Liver (tissue), 3 donors: ENCODE data around the gene PMM2.

Source experiments
- CTCF ChIP-seq: fragments of 150-350 bp; IDR thresholded peaks from 2 replicates; pipeline ENCODE4 v1.5.1; 2017; ENCODE audit warnings: improper control_type of control experiment, low read depth, low read length; ENCODE audit not compliant: missing input control
- MAX ChIP-seq: IDR thresholded peaks from 2 replicates; pipeline ENCODE4 v1.6.1; 2016; ENCODE audit warnings: antibody characterized with exemption
- RAD21 ChIP-seq, 2 donors: IDR thresholded peaks; 2 replicates each; pipeline ENCODE4 v1.6.1; 2016; ENCODE audit warnings: antibody characterized with exemption in 2 of 2, mild to moderate bottlenecking in 2 of 2
- RXRA ChIP-seq, 2 donors: IDR thresholded peaks; 2 replicates each; pipeline ENCODE4 v1.6.1; 2017 to 2018; ENCODE audit warnings: antibody characterized with exemption in 2 of 2, mild to moderate bottlenecking in 1 of 2
- donor health status: healthy.
- donor health status: healthy.

GRCh38 chr16:8893976-8894690, 96.5 kb downstream of the PMM2 start:
- no peak for TF ChIP-seq CTCF
- TF ChIP-seq MAX = no peak
- no peak for TF ChIP-seq RAD21 (IDR thresholded peaks at IDR 0.05)
- TF ChIP-seq RXRA (IDR thresholded peaks at IDR 0.05) = no peak
